GM12878 (cell line): ENCODE data around the gene MAK. TPM values are rescaled to one million over a fixed set of nuclear protein-coding genes. Genes with fewer than 3 reads are reported as not detected.

Source experiments
- ATAC-seq: fragments of 200-7000 bp; cut with Tn5 transposase; 3 replicates; pipeline ENCODE4 v1.9.1; 2020; ENCODE audit warnings: mild to moderate bottlenecking, moderate library complexity
- BruUV-seq: library from RNA; stranded (reverse); fragments of 400-500 nt; replicated peaks from 2 replicates; lab custom pipeline; 2021; lab: Mats Ljungman, UMichigan
- CTCF ChIA-PET: fragments of 300-600 bp; sonication (Branson Sonifier 250); formaldehyde crosslinking; extraction: SDS; loops from one replicate; lab custom pipeline; 2021; ENCODE audit warnings: inconsistent platforms; lab: Yijun Ruan, JAX
- POLR2A ChIA-PET: fragments of 350-600 bp; formaldehyde crosslinking; extraction: SDS; loops from one replicate; lab custom pipeline; 2021; ENCODE audit warnings: inconsistent platforms; lab: Charles Lee
- RAD21 ChIA-PET: fragments of 300-600 bp; sonication (Branson Sonifier 250); formaldehyde crosslinking; loops from one replicate; lab custom pipeline; 2023; ENCODE audit warnings: antibody characterized with exemption; ENCODE audit not compliant: unreplicated experiment; lab: Charles Lee
- SMC1A ChIA-PET: fragments of 300-600 bp; sonication (Branson Sonifier 250); formaldehyde crosslinking; loops from one replicate; lab custom pipeline; 2023; ENCODE audit not compliant: unreplicated experiment, uncharacterized antibody; lab: Charles Lee
- DNase-seq: peaks from one replicate; pipeline ENCODE4 v3.0.0-alpha.2; 2011; ENCODE audit warnings: low read depth, low spot score
- FAIRE-seq: peaks from 3 replicates; lab custom pipeline; 2011; peaks lifted over from hg19 to GRCh38; lab: Jason Lieb, UNC
- H2AFZ ChIP-seq: 2 replicates; pipeline ENCODE4 v1.6.0; 2011; ENCODE audit warnings: low read depth, low read length, control low read depth; ENCODE audit not compliant: control insufficient read depth
- H3K27ac ChIP-seq: 2 replicates; pipeline ENCODE4 v1.5.1; 2011; ENCODE audit warnings: control low read depth; ENCODE audit not compliant: control insufficient read depth, insufficient read depth
- H3K27me3 ChIP-seq, 2 experiments: replicated peaks in 1 of 2; 2 replicates each; pipeline versions ENCODE4 v1.6.0 to v1.6.1; 2011; ENCODE audit warnings: low read length in 1 of 2; ENCODE audit not compliant: control insufficient read depth in 2 of 2, insufficient read depth in 2 of 2
- H3K36me3 ChIP-seq, 2 experiments: 2 replicates each; pipeline ENCODE4 v1.5.1; 2011; ENCODE audit warnings: low read length in 1 of 2; ENCODE audit not compliant: control insufficient read depth in 2 of 2, insufficient read depth in 2 of 2
- H3K4me1 ChIP-seq: 2 replicates; pipeline ENCODE4 v1.6.1; 2011; ENCODE audit warnings: mild to moderate bottlenecking, low read length, moderate library complexity, mixed read lengths; ENCODE audit not compliant: control insufficient read depth, insufficient read depth
- H3K4me2 ChIP-seq: 2 replicates; pipeline ENCODE4 v1.6.0; 2011; ENCODE audit warnings: control low read depth; ENCODE audit not compliant: control insufficient read depth, insufficient read depth
- H3K4me3 ChIP-seq: fragments of 200-600 bp; sonication (generic); 2 replicates; pipeline ENCODE4 v1.5.1; 2016
- H3K79me2 ChIP-seq: 2 replicates; pipeline ENCODE4 v1.6.0; 2011; ENCODE audit warnings: low read length; ENCODE audit not compliant: control insufficient read depth, insufficient read depth
- H3K9ac ChIP-seq: 2 replicates; pipeline ENCODE4 v1.8.0; 2011; ENCODE audit warnings: low read length, control low read depth, mixed read lengths; ENCODE audit not compliant: control insufficient read depth, insufficient read depth
- H3K9me3 ChIP-seq: replicated peaks from 3 replicates; pipeline ENCODE4 v1.5.1; 2011; ENCODE audit warnings: mild to moderate bottlenecking, low read length; ENCODE audit not compliant: control insufficient read depth, insufficient read depth
- H4K20me1 ChIP-seq: 2 replicates; pipeline ENCODE4 v1.6.0; 2011; ENCODE audit not compliant: control insufficient read depth, insufficient read depth
- DPF2 ChIP-seq: fragments of 450-650 bp; IDR thresholded peaks from 2 replicates; pipeline ENCODE4 v1.6.1; 2017; ENCODE audit warnings: mild to moderate bottlenecking
- NFYB ChIP-seq: IDR thresholded peaks from 2 replicates; pipeline ENCODE4 v1.6.1; 2011; ENCODE audit warnings: low read depth, mild to moderate bottlenecking, low read length, improper control_type of control experiment, moderate library complexity; ENCODE audit not compliant: insufficient read depth
- WGBS: methylation state at CpG from one replicate; pipeline ENCODE4 v1.1.6; 2016; ENCODE audit warnings: low lambda C conversion rate; ENCODE audit not compliant: insufficient replicate concordance, insufficient coverage; ENCODE audit errors: missing lambda C conversion rate; 5-methylcytosine and 5-hydroxymethylcytosine counted together
- in situ Hi-C: fragments of 300-500 bp; cut with MboI; formaldehyde crosslinking; loops from 9 replicates; pipeline ENCODE4 v1.14.3; 2018; ENCODE audit warnings: mixed read lengths
- intact Hi-C: fragments of 100-400 bp; cut with micrococcal nuclease; formaldehyde crosslinking; loops from one replicate; pipeline ENCODE4 v1.14.2; 2022; ENCODE audit not compliant: unreplicated experiment
- polyA plus RNA-seq, 11 experiments: library from polyadenylated mRNA; depleted of rRNA in 4 of 11; unstranded in 6 of 11; stranded (reverse) in 5 of 11; fragments of >200 nt; fragmentation: Nextera tagmentation in 4 of 11; fragmentation: Illumina TruSeq in 1 of 11; extraction: Ambion mirVana in 4 of 11; extraction: Trizol in 1 of 11; gene quantifications; 1 replicate in 1 of 11; 2 replicates in 10 of 11; pipeline versions ENCODE4 v1.2.1 to v1.2.3, GENCODE V29; 2011 to 2016; ENCODE audit warnings: inconsistent platforms in 2 of 11, missing spikeins in 2 of 11, low read depth in 1 of 11
- total RNA-seq, 4 experiments: library from RNA; depleted of rRNA in 3 of 4; stranded (reverse); fragments of >200 nt in 3 of 4; fragmentation: Illumina TruSeq in 1 of 4; extraction: Trizol in 1 of 4; gene quantifications; 2 replicates each; pipeline versions ENCODE4 v1.2.1 to v1.2.3, GENCODE V29; 2013 to 2021
- TF ChIP-seq, protein P1 (sequence below): fragments of 450-650 bp; IDR thresholded peaks from 2 replicates; pipeline ENCODE4 v1.6.1; 2017; ENCODE audit warnings: antibody characterized with exemption, mild to moderate bottlenecking, moderate library complexity

The MAK gene
- total and polyA plus RNA-seq, 10 of the 15 experiments (the other 5 are each of a cell fraction or from before 2014, with no cell fraction given), result 0.01 to 0.90 (median 0.13) TPM; not detected in 1

DNA sequence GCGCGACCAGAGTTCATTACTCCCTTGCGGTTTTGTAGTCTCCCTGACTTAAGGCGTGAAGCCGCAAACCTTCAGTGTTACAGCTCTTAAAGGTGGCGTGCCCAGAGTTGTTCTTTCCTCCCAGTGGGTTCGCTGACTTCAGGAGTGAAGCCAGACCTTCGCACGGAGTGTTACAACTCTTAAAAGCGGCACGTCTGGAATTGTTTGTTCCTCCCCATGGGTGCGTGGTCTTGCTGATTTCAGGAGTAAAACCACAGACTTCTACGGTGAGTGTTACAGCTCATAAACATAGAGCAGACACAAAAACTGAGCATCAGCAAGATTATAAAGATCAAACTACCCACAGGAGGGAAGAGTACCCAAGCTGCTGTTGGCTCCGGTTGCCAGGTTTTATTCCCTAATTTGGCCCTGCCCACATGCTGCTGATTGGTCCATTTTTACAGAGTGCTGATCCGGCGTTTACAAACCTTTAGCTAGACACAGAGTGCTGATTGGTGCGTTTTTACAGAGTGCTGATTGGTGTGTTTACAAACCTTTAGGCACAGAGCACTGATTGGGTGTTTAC lies 105.1 kb downstream of the MAK start:
- no peak overlapping the region for H3K27ac ChIP-seq
- H3K79me2 ChIP-seq, result no peaks in the 10 kb centered on the region
- no peaks in the 10 kb centered on the region for H3K9me3 ChIP-seq
- WGBS, result 94% methylated on average over 17 of the region's 17 CpGs
- no peak for TF ChIP-seq DPF2
- peak; percentile 78 for TF ChIP-seq NFYB
- TF ChIP-seq, protein P1, sequence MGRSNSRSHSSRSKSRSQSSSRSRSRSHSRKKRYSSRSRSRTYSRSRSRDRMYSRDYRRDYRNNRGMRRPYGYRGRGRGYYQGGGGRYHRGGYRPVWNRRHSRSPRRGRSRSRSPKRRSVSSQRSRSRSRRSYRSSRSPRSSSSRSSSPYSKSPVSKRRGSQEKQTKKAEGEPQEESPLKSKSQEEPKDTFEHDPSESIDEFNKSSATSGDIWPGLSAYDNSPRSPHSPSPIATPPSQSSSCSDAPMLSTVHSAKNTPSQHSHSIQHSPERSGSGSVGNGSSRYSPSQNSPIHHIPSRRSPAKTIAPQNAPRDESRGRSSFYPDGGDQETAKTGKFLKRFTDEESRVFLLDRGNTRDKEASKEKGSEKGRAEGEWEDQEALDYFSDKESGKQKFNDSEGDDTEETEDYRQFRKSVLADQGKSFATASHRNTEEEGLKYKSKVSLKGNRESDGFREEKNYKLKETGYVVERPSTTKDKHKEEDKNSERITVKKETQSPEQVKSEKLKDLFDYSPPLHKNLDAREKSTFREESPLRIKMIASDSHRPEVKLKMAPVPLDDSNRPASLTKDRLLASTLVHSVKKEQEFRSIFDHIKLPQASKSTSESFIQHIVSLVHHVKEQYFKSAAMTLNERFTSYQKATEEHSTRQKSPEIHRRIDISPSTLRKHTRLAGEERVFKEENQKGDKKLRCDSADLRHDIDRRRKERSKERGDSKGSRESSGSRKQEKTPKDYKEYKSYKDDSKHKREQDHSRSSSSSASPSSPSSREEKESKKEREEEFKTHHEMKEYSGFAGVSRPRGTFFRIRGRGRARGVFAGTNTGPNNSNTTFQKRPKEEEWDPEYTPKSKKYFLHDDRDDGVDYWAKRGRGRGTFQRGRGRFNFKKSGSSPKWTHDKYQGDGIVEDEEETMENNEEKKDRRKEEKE, result no peak
- no peak overlapping the region for H3K9ac ChIP-seq
- H3K27me3 ChIP-seq, result no peaks in the 10 kb centered on the region
- H3K4me3 ChIP-seq, result no peak overlapping the region
- CTCF ChIA-PET, result interaction anchor here (0.6 kb wide), 1 partner anchor 15 kb away, joined by 3 read pairs; the partner anchor contains the start of gene TMEM14B
- intact Hi-C loops, result no loop called here
- RAD21 ChIA-PET, result no interaction called here
- no peak for FAIRE-seq
- no peak for ATAC-seq
- POLR2A ChIA-PET, result interaction anchor here (0.5 kb wide), 1 partner anchor 294 kb away, joined by 4 read pairs; no protein-coding TSS in a partner anchor
- DNase-seq, result no peak
- H2AFZ ChIP-seq, result no peak overlapping the region
- no peak overlapping the region for H3K4me2 ChIP-seq
- no TSS peak for BruUV-seq
- in situ Hi-C loops, result no loop called here
- H3K36me3 ChIP-seq, result peaks cover 2 to 3% of the 10 kb centered on the region in 2 experiments; a peak in 1 of 4 replicates
- no peaks in the 10 kb centered on the region for H4K20me1 ChIP-seq
- SMC1A ChIA-PET, result interaction anchor here (1.2 to 2.5 kb wide), 2 partner anchors 13 to 66 kb away, joined by 3 to 7 read pairs; no protein-coding TSS in a partner anchor
- no peaks in the 10 kb centered on the region for H3K4me1 ChIP-seq
